Endothelial cell of umbilical vein (primary cell): ENCODE data around the gene HPDL. TPM values are rescaled to one million over a fixed set of nuclear protein-coding genes. Genes with fewer than 3 reads are reported as not detected.

Source experiments
- BruUV-seq: library from RNA; stranded (reverse); fragments of 400-500 nt; replicated peaks from 2 replicates; lab custom pipeline; 2021; lab: Mats Ljungman, UMichigan
- CTCF ChIA-PET: fragments of 300-600, 350-600 bp; sonication (Branson Sonifier 250); formaldehyde crosslinking; loops from one replicate; lab custom pipeline; 2021; ENCODE audit warnings: antibody characterized with exemption, inconsistent platforms; lab: Charles Lee
- POLR2A ChIA-PET: fragments of 300-600, 350-600 bp; sonication (Branson Sonifier 250); formaldehyde crosslinking; loops from one replicate; lab custom pipeline; 2021; ENCODE audit warnings: antibody characterized with exemption, inconsistent platforms; lab: Charles Lee
- DNase-seq: peaks from one replicate; pipeline ENCODE4 v3.0.0-alpha.2; 2011; ENCODE audit warnings: low read depth, low spot score
- FAIRE-seq: peaks from 2 replicates; lab custom pipeline; 2011; peaks lifted over from hg19 to GRCh38; lab: Jason Lieb, UNC
- H2AFZ ChIP-seq: 2 replicates; pipeline ENCODE4 v1.6.0; 2012; ENCODE audit warnings: low read depth, low read length, control low read depth, inconsistent platforms
- H3K27ac ChIP-seq: 2 replicates; pipeline ENCODE4 v1.5.1; 2011; ENCODE audit warnings: low read depth, mild to moderate bottlenecking, control low read depth, low read length, moderate library complexity; ENCODE audit not compliant: insufficient read depth
- H3K27me3 ChIP-seq, 2 experiments: 2 replicates each; pipeline versions ENCODE4 v1.6.0 to v1.6.1; 2011; ENCODE audit warnings: low read length in 2 of 2, mixed read lengths in 1 of 2; ENCODE audit not compliant: control insufficient read depth in 2 of 2, insufficient read depth in 2 of 2
- H3K36me3 ChIP-seq, 2 experiments: 2 replicates in 1 of 2; 3 replicates in 1 of 2; pipeline ENCODE4 v1.5.1; 2011; ENCODE audit warnings: low read length in 2 of 2, mild to moderate bottlenecking in 1 of 2, moderate library complexity in 1 of 2; ENCODE audit not compliant: control insufficient read depth in 2 of 2, insufficient read depth in 2 of 2; ENCODE audit errors: extremely low read depth in 1 of 2
- H3K4me1 ChIP-seq: 3 replicates; pipeline ENCODE4 v1.5.1; 2011; ENCODE audit warnings: mild to moderate bottlenecking, low read length; ENCODE audit not compliant: control insufficient read depth, insufficient read depth; ENCODE audit errors: extremely low read depth
- H3K4me2 ChIP-seq: 2 replicates; pipeline ENCODE4 v1.6.1; 2011; ENCODE audit warnings: low read length, control low read depth, mixed read lengths; ENCODE audit not compliant: insufficient read depth
- H3K4me3 ChIP-seq, 3 experiments: fragments of 200-600 bp in 1 of 3; sonication (generic), shearing (Covaris generic) in 1 of 3; replicated peaks in 1 of 3; 2 replicates each; pipeline ENCODE4 v1.5.1; 2011 to 2016; ENCODE audit warnings: control low read depth in 3 of 3, low read length in 3 of 3, mild to moderate bottlenecking in 2 of 3, inconsistent platforms in 1 of 3, low read depth in 1 of 3, moderate library complexity in 1 of 3; ENCODE audit not compliant: insufficient read depth in 1 of 3
- H3K79me2 ChIP-seq: 2 replicates; pipeline ENCODE4 v1.6.0; 2012; ENCODE audit warnings: low read length, inconsistent platforms; ENCODE audit not compliant: control insufficient read depth, insufficient read depth
- H3K9ac ChIP-seq: replicated peaks from 2 replicates; pipeline ENCODE3; 2011; ENCODE audit warnings: low read length, control low read depth; ENCODE audit not compliant: insufficient read depth; ENCODE audit errors: extremely low read depth
- H3K9me1 ChIP-seq: replicated peaks from 3 replicates; pipeline ENCODE4 v1.6.0; 2011; ENCODE audit warnings: mild to moderate bottlenecking, low read length; ENCODE audit not compliant: control insufficient read depth, insufficient read depth; ENCODE audit errors: extremely low read depth
- H3K9me3 ChIP-seq: replicated peaks from 2 replicates; pipeline ENCODE4 v1.5.1; 2012; ENCODE audit warnings: low read length, inconsistent platforms; ENCODE audit not compliant: control insufficient read depth, insufficient read depth
- H4K20me1 ChIP-seq: replicated peaks from 2 replicates; pipeline ENCODE3; 2011; ENCODE audit warnings: mild to moderate bottlenecking, low read length; ENCODE audit not compliant: control insufficient read depth, insufficient read depth; ENCODE audit errors: extremely low read depth
- EZH2 ChIP-seq: IDR thresholded peaks from 2 replicates; pipeline ENCODE4 v1.6.1; 2012; ENCODE audit warnings: borderline replicate concordance, low read depth, mild to moderate bottlenecking, moderate library complexity, low read length, inconsistent platforms; ENCODE audit not compliant: severe bottlenecking
- FOS ChIP-seq: IDR thresholded peaks from 2 replicates; pipeline ENCODE4 v1.6.1; 2011; ENCODE audit warnings: mild to moderate bottlenecking, low read length, moderate library complexity, borderline replicate concordance; ENCODE audit not compliant: insufficient read depth
- GATA2 ChIP-seq: IDR thresholded peaks from 2 replicates; pipeline ENCODE4 v1.7.0; 2011; ENCODE audit warnings: low read depth, mild to moderate bottlenecking, moderate library complexity, mixed read lengths, low read length; ENCODE audit not compliant: insufficient read length, insufficient read depth
- JUN ChIP-seq: IDR thresholded peaks from 2 replicates; pipeline ENCODE4 v1.6.1; 2011; ENCODE audit warnings: borderline replicate concordance, low read depth; ENCODE audit not compliant: insufficient read length, insufficient read depth
- MAX ChIP-seq: IDR thresholded peaks from 2 replicates; pipeline ENCODE4 v1.6.1; 2011; ENCODE audit not compliant: insufficient read depth, insufficient read length
- MYC ChIP-seq: IDR thresholded peaks from one replicate; pipeline ENCODE4 v1.6.1; 2011; ENCODE audit warnings: mild to moderate bottlenecking, low read depth, low read length
- POLR2A ChIP-seq: IDR thresholded peaks from 2 replicates; pipeline ENCODE4 v1.6.1; 2012; ENCODE audit warnings: low read depth, mild to moderate bottlenecking, control low read depth, low read length
- POLR2AphosphoS5 ChIP-seq: IDR thresholded peaks from 2 replicates; pipeline ENCODE4 v1.6.1; 2012; ENCODE audit warnings: low read depth, mild to moderate bottlenecking, control low read depth, low read length, moderate library complexity; ENCODE audit not compliant: insufficient read depth
- dilution Hi-C: fragments of 300-500 bp; cut with MboI; formaldehyde crosslinking; loops from one replicate; pipeline ENCODE4 v1.15.0; 2019; ENCODE audit warnings: low sequenced_read_pairs; ENCODE audit not compliant: extremely low pct_ligation_motif_present
- intact Hi-C: fragments of 100-400 bp; cut with micrococcal nuclease; formaldehyde crosslinking; loops from one replicate; pipeline ENCODE4 v1.10.0; 2022
- polyA plus RNA-seq, 4 experiments: library from polyadenylated mRNA; depleted of rRNA in 3 of 4; stranded (reverse) in 3 of 4; unstranded in 1 of 4; fragments of >200 nt; gene quantifications; 2 replicates each; pipeline versions ENCODE4 v1.2.1 to v1.2.3, GENCODE V29; 2011 to 2012; ENCODE audit warnings: missing spikeins in 1 of 4
- total RNA-seq: library from RNA; stranded (reverse); gene quantifications from 2 replicates; pipeline ENCODE4 v1.2.3, GENCODE V29; 2021
- TF ChIP-seq, protein P1 (sequence below), 2 donors: IDR thresholded peaks; 1 replicate in 1 of 2; 2 replicates in 1 of 2; pipeline ENCODE4 v1.5.1; 2011; ENCODE audit warnings: low read length in 2 of 2, mild to moderate bottlenecking in 2 of 2, moderate library complexity in 2 of 2, control low read depth in 1 of 2, inconsistent platforms in 1 of 2, low read depth in 1 of 2; ENCODE audit not compliant: insufficient read depth in 1 of 2; ENCODE audit errors: extremely low read depth in 1 of 2

Gene HPDL
- total and polyA plus RNA-seq, 2 donors (not counting 3 experiments of a cell fraction or from before 2014, with no cell fraction given) = 3.4 to 5.9 TPM

DNA sequence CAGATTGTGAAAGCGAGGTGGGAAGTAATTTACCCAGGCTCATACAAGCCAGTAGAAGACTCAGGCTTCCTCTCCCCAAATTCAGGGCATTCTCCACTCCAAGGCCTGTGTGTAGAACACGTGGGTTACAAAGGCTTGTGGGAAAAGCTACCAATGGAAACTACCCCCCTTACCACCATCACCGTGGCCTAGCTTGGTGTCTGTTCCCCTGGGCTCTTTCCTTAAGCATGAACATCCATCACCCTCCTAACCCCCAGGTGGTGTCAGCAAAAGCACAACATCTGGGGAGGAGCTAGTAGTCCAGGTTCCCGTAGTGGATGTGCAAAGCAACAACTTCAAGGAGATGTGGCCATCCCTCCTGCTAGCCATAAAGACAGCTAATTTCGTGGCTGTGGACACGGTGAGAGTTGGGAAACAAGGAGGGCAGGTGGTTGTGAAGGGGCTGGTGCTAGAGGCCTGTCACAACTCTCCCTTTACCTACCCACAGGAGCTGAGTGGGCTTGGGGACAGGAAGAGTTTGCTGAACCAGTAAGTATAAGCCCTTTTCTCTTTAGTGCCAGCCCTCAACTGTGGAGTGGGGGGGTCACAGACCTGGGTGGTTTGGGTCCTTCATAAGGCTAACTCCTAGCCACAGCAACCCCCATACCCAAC, 14.2 kb downstream of the HPDL start:
- Histone ChIP-seq H3K9ac (peak overlapping the region; percentile 81), H3K9me1 (no peaks in the 10 kb centered on the region), H3K27me3 (no peaks in the 10 kb centered on the region), H3K36me3 (peaks cover 8 to 11% of the 10 kb centered on the region in 2 experiments), H4K20me1 (no peaks in the 10 kb centered on the region), H3K4me3 (peak overlapping the region; percentile 48 to 82 (median 56)), H3K27ac (peak overlapping the region; percentile 85), H3K4me1 (peaks cover 22% of the 10 kb centered on the region), H2AFZ (no peak overlapping the region), H3K9me3 (no peaks in the 10 kb centered on the region), H3K4me2 (peak overlapping the region; percentile 75), H3K79me2 (peaks cover 24% of the 10 kb centered on the region)
- ChIA-PET POLR2A (interaction anchor here (0.9 to 2.9 kb wide), 8 partner anchors 13 to 611 kb away, joined by 3 to 33 read pairs (median 11); partner anchors contain the start of genes CCDC163, HPDL, MMACHC and PRDX1), CTCF (interaction anchor here (0.9 to 3.5 kb wide), 13 partner anchors 8 to 550 kb away, joined by 3 to 35 read pairs (median 8); partner anchors contain the start of genes HECTD3, TESK2 and UROD)
- intact Hi-C loops = loop anchor here (1.0 to 5.0 kb wide), 7 partner anchors 14 to 346 kb away; partner anchors contain the start of genes CCDC163, GPBP1L1, MMACHC and TESK2
- dilution Hi-C loops = no loop called here
- no TSS peak for BruUV-seq
- FAIRE-seq (no peak), DNase-seq (no peak)
- no peak for TF ChIP-seq JUN
- no peak for TF ChIP-seq POLR2AphosphoS5
- no peak for TF ChIP-seq POLR2A
- TF ChIP-seq GATA2 = no peak
- no peak for TF ChIP-seq MYC
- TF ChIP-seq FOS = no peak
- TF ChIP-seq EZH2 = no peak
- TF ChIP-seq, protein P1, sequence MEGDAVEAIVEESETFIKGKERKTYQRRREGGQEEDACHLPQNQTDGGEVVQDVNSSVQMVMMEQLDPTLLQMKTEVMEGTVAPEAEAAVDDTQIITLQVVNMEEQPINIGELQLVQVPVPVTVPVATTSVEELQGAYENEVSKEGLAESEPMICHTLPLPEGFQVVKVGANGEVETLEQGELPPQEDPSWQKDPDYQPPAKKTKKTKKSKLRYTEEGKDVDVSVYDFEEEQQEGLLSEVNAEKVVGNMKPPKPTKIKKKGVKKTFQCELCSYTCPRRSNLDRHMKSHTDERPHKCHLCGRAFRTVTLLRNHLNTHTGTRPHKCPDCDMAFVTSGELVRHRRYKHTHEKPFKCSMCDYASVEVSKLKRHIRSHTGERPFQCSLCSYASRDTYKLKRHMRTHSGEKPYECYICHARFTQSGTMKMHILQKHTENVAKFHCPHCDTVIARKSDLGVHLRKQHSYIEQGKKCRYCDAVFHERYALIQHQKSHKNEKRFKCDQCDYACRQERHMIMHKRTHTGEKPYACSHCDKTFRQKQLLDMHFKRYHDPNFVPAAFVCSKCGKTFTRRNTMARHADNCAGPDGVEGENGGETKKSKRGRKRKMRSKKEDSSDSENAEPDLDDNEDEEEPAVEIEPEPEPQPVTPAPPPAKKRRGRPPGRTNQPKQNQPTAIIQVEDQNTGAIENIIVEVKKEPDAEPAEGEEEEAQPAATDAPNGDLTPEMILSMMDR (IDR thresholded peaks at IDR 0.05; ENCODE audit: extremely low read depth in 1 of 2, insufficient read depth in 1 of 2, low read depth in 1 of 2, low read length in 2 of 2) = no peak
- TF ChIP-seq MAX = no peak
